Mucosa of descending colon (tissue), 3 donors: Measurements from ENCODE around the gene NHS. TPM values are rescaled to one million over a fixed set of nuclear protein-coding genes. Genes with fewer than 3 reads are reported as not detected.

Experiments used
- ATAC-seq: fragments of 200-7000 bp; cut with Tn5 transposase; one replicate; pipeline ENCODE4 v1.9.1; 2020; ENCODE audit warnings: mild to moderate bottlenecking, moderate library complexity
- DNase-seq, 3 donors: peaks; one replicate each; pipeline ENCODE4 v3.0.0-alpha.2; 2020
- H3K36me3 ChIP-seq: fragments of 200-600 bp; one replicate; pipeline ENCODE4 v1.8.0; 2021; ENCODE audit warnings: low read depth, mild to moderate bottlenecking
- H3K4me1 ChIP-seq: fragments of 200-600 bp; one replicate; pipeline ENCODE4 v1.8.0; 2021; ENCODE audit warnings: low read depth, mild to moderate bottlenecking
- H3K4me3 ChIP-seq: fragments of 200-600 bp; one replicate; pipeline ENCODE4 v1.8.0; 2021; ENCODE audit warnings: mild to moderate bottlenecking
- H3K9me3 ChIP-seq: fragments of 200-600 bp; one replicate; pipeline ENCODE4 v1.8.0; 2021; ENCODE audit warnings: mild to moderate bottlenecking
- intact Hi-C, 2 donors: fragments of 100-400 bp; cut with DNase I in 1 of 2; cut with micrococcal nuclease in 1 of 2; formaldehyde crosslinking; loops; one replicate each; pipeline versions ENCODE4 v1.11.0 to v1.11.1; 2022; cut with DNase I, micrococcal nuclease
- total RNA-seq, 3 donors: library from RNA; stranded (reverse); fragmentation: NEBNext Ultra II Directional in 2 of 3; extraction: Animal tissue kit (Norgen Biotek cat#: 25700) in 2 of 3; gene quantifications; one replicate each; pipeline versions ENCODE4 v1.2.1 to v1.2.4, GENCODE V29; 2021 to 2023
- TF ChIP-seq, protein P1 (sequence below): fragments of 200-600 bp; IDR thresholded peaks from one replicate; pipeline ENCODE4 v1.8.0; 2022; ENCODE audit warnings: antibody characterized with exemption, mild to moderate bottlenecking
- donor health status: DM: no; HTN: no; CAD: no; lungs with moderate emphysema.
- donor health status: DM: no; HTN: no; CAD: no.
- donor health status: DM: no; HTN: yes; CAD: no.

NHS gene
- total RNA-seq, 3 donors from 2014 or later, result 1.8 to 11.7 (median 2.1) TPM

DNA sequence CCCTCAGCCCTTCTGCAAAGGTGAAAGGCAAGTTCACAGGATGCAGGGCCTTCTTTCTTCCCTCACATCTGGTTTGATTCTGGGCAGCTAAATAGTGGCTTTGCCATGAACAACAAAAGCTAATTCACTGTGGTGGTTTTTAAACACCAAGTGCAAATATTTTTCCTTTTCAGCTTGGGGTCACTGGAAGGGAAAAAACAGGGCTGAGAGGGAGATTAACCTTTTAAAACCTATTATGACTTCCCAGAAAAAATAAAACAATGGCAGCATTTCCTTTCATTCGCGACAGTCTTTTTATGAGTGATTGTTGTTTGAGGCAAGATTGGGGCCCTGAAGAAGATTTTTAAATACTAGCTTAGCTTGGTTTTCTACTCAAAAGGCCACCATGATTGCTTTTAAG is 258.5 kb downstream of the NHS start:
- intact Hi-C loops, result no loop called here
- ATAC-seq, result no peak
- H3K4me3 ChIP-seq, result no peak overlapping the region
- no peaks in the 10 kb centered on the region for H3K4me1 ChIP-seq
- DNase-seq, result no peak
- no peaks in the 10 kb centered on the region for H3K9me3 ChIP-seq
- no peaks in the 10 kb centered on the region for H3K36me3 ChIP-seq
- TF ChIP-seq, protein P1, sequence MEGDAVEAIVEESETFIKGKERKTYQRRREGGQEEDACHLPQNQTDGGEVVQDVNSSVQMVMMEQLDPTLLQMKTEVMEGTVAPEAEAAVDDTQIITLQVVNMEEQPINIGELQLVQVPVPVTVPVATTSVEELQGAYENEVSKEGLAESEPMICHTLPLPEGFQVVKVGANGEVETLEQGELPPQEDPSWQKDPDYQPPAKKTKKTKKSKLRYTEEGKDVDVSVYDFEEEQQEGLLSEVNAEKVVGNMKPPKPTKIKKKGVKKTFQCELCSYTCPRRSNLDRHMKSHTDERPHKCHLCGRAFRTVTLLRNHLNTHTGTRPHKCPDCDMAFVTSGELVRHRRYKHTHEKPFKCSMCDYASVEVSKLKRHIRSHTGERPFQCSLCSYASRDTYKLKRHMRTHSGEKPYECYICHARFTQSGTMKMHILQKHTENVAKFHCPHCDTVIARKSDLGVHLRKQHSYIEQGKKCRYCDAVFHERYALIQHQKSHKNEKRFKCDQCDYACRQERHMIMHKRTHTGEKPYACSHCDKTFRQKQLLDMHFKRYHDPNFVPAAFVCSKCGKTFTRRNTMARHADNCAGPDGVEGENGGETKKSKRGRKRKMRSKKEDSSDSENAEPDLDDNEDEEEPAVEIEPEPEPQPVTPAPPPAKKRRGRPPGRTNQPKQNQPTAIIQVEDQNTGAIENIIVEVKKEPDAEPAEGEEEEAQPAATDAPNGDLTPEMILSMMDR, result no peak

- peak in 2 of 3 donors; percentile 9 to 24 for DNase-seq
- Histone ChIP-seq H3K9me3 (no peaks in the 10 kb centered on the region), H3K4me1 (no peaks in the 10 kb centered on the region), H3K4me3 (no peak overlapping the region), H3K36me3 (no peaks in the 10 kb centered on the region)
- intact Hi-C loops, result no loop called here
- ATAC-seq, result peak; percentile 68
- TF ChIP-seq, protein P1, result no peak
These were observed 259.7 kb downstream of the NHS start for GRCh38 chrX:17634542-17635207.

GRCh38 chrX:17635231-17635630 is 260.2 kb downstream of the NHS start:
- TF ChIP-seq, protein P1, result no peak
- Histone ChIP-seq H3K9me3 (no peaks in the 10 kb centered on the region), H3K4me1 (no peaks in the 10 kb centered on the region), H3K4me3 (no peak overlapping the region), H3K36me3 (no peaks in the 10 kb centered on the region)
- ATAC-seq (peak; percentile 77), DNase-seq (peak in 2 of 3 donors; percentile 41 to 65)
- intact Hi-C loops, result no loop called here

DNA sequence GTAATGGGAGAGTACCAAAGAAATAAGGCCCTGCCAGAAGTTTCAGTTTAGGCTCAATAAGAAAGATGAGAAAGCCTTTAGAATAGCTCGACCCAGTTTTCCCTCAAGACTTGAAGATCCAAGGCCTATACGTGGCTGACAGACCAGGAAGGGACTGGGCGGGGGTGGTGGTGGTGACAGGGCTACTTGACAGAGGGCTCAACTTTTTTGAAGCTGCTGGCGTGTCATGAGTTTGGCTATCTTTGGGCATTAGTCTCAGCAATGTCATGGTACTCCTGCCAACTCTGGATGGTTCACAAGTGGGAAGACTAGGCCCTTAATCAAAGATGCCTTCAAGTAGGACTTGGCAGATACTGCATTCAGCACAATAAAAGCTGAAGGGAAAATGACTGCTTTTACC is 262.2 kb downstream of the NHS start:
- no peak for DNase-seq
- ATAC-seq, result no peak
- no peaks in the 10 kb centered on the region for H3K4me1 ChIP-seq
- no peaks in the 10 kb centered on the region for H3K9me3 ChIP-seq
- H3K4me3 ChIP-seq, result no peak overlapping the region
- intact Hi-C loops, result no loop called here
- TF ChIP-seq, protein P1, result no peak
- no peaks in the 10 kb centered on the region for H3K36me3 ChIP-seq

DNA sequence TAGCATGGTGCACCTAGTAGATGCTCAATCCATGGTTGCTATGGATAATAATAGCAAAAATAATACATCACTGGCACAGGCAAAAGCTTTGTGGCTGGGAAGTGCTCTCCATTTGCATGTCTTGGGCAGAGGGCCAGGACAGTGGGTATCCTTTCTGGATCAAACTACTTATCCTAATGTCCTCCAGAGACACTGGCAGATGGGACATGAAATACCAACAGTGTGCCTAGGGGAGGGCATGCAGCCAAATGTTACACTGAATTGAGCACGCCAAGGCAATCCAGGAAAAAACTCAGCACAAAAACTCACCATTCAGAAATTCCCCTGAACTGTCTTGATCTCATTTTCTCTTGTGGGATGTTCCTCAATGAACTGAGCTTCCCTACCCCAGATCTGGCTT is 263.7 kb downstream of the NHS start:
- TF ChIP-seq, protein P1, result no peak
- intact Hi-C loops, result no loop called here
- Histone ChIP-seq H3K4me1 (no peaks in the 10 kb centered on the region), H3K9me3 (no peaks in the 10 kb centered on the region), H3K4me3 (no peak overlapping the region), H3K36me3 (no peaks in the 10 kb centered on the region)
- ATAC-seq (no peak), DNase-seq (no peak)

- no peak overlapping the region for H3K4me3 ChIP-seq
- TF ChIP-seq, protein P1, result no peak
- H3K4me1 ChIP-seq, result no peaks in the 10 kb centered on the region
- intact Hi-C loops, result no loop called here
- DNase-seq (no peak), ATAC-seq (no peak)
- no peaks in the 10 kb centered on the region for H3K9me3 ChIP-seq
- H3K36me3 ChIP-seq, result no peaks in the 10 kb centered on the region
These were observed 267.9 kb downstream of the NHS start for GRCh38 chrX:17642891-17643290.
